ENCODE data around the gene RELN.

DNA sequence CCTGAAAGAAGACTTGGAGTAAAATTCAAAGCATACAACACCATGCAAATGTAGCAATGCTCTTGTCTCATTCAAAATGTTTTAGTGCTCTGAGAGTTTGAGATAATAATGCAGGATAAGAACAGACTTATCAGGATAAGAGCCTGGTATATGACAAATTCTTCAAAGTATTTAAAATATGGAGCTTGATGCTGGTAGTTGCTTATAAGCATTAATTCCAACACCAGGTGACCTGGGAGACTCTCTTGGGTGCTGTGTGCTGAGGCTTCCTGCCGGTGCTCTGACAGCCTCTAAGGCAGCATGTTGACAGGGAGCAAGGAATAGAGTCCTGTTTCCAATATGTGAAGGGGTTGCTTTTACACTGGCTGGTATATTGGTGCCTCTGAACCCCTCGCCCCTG, 508.7 kb downstream of the RELN start:
- TF ChIP-seq, protein P1, sequence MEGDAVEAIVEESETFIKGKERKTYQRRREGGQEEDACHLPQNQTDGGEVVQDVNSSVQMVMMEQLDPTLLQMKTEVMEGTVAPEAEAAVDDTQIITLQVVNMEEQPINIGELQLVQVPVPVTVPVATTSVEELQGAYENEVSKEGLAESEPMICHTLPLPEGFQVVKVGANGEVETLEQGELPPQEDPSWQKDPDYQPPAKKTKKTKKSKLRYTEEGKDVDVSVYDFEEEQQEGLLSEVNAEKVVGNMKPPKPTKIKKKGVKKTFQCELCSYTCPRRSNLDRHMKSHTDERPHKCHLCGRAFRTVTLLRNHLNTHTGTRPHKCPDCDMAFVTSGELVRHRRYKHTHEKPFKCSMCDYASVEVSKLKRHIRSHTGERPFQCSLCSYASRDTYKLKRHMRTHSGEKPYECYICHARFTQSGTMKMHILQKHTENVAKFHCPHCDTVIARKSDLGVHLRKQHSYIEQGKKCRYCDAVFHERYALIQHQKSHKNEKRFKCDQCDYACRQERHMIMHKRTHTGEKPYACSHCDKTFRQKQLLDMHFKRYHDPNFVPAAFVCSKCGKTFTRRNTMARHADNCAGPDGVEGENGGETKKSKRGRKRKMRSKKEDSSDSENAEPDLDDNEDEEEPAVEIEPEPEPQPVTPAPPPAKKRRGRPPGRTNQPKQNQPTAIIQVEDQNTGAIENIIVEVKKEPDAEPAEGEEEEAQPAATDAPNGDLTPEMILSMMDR (IDR thresholded peaks at IDR 0.05 in 4 of 5, conservative IDR thresholded peaks at IDR 0.05 in 1 of 5): no peak
- TF ChIP-seq POLR2A (IDR thresholded peaks at IDR 0.05): no peak

Measured in gastrocnemius medialis (tissue), 4 donors.